ENCODE results near the gene CEP78.

GRCh38 chr9:78236551-78236910 is 656 bp downstream of the CEP78 start:
- TF ChIP-seq CTCF (IDR thresholded peaks at IDR 0.05) = no peak
- no peak for TF ChIP-seq POLR2A (IDR thresholded peaks at IDR 0.05)
